KOPT-K1 (cell line): ENCODE data around the gene NXF1.

Experiments
- H3K27ac ChIP-seq: fragments of 200-600 bp; sonication (generic); 2 replicates; pipeline ENCODE4 v1.5.1; 2016; ENCODE audit warnings: antibody characterized with exemption, mild to moderate bottlenecking, low read depth, low read length; ENCODE audit not compliant: poor library complexity, severe bottlenecking
- H3K36me3 ChIP-seq: fragments of 200-600 bp; sonication (generic); 2 replicates; pipeline ENCODE4 v1.5.1; 2017; ENCODE audit warnings: antibody characterized with exemption, mild to moderate bottlenecking, low read length, moderate library complexity; ENCODE audit not compliant: insufficient read depth
- H3K9me3 ChIP-seq: fragments of 200-600 bp; sonication (generic); 2 replicates; pipeline ENCODE4 v1.5.1; 2017; ENCODE audit warnings: antibody characterized with exemption, low read length, mild to moderate bottlenecking; ENCODE audit not compliant: insufficient read depth, poor library complexity, severe bottlenecking

Gene NXF1

GRCh38 chr11:62747475-62748160, 57.6 kb downstream of the NXF1 start:
- H3K36me3 ChIP-seq, result peaks cover 21% of the 10 kb centered on the region
- H3K9me3 ChIP-seq, result no peaks in the 10 kb centered on the region
- H3K27ac ChIP-seq, result no peak overlapping the region
